HG02642 (cell line): ENCODE data around the gene LBX2.

ENCODE experiments used
- ATAC-seq: cut with Tn5 transposase; IDR thresholded peaks from one replicate; pipeline ENCODE4 v1.9.1; 2021; ENCODE audit warnings: mild to moderate bottlenecking; ENCODE audit not compliant: unreplicated experiment, poor library complexity

LBX2 gene

GRCh38 chr2:74505448-74506246 is 6.2 kb upstream of the LBX2 start:
- ATAC-seq = no peak

GRCh38 chr2:74504591-74504990 is 5.2 kb upstream of the LBX2 start:
- ATAC-seq = no peak

GRCh38 chr2:74503506-74504475 is 4.4 kb upstream of the LBX2 start:
- no peak for ATAC-seq

GRCh38 chr2:74502720-74503505 is 3.5 kb upstream of the LBX2 start:
- peak; percentile 36 for ATAC-seq

- ATAC-seq = no peak
Measured at GRCh38 chr2:74502147-74502719, 2.8 kb upstream of the LBX2 start.

GRCh38 chr2:74501335-74502071 is 2.1 kb upstream of the LBX2 start:
- no peak for ATAC-seq

- ATAC-seq = no peak
Measured at GRCh38 chr2:74500578-74500946, 1.2 kb upstream of the LBX2 start.

GRCh38 chr2:74499940-74500577 is 656 bp upstream of the LBX2 start:
- no peak for ATAC-seq

GRCh38 chr2:74498500-74499266 is 720 bp downstream of the LBX2 start:
- ATAC-seq = no peak

GRCh38 chr2:74497777-74498499 is 1.5 kb downstream of the LBX2 start:
- ATAC-seq = no peak

- ATAC-seq = no peak
Measured at GRCh38 chr2:74496997-74497776, 2.2 kb downstream of the LBX2 start.

GRCh38 chr2:74495440-74495839 is 4.0 kb downstream of the LBX2 start:
- no peak for ATAC-seq

GRCh38 chr2:74493546-74493945 is 5.9 kb downstream of the LBX2 start:
- no peak for ATAC-seq

- ATAC-seq = no peak
Measured at GRCh38 chr2:74491648-74492544, 7.5 kb downstream of the LBX2 start.

GRCh38 chr2:74489906-74490305 is 9.5 kb downstream of the LBX2 start:
- no peak for ATAC-seq
